Sigmoid colon (tissue), 7 donors: Measurements from ENCODE around the gene RIMBP2. TPM values are rescaled to one million over a fixed set of nuclear protein-coding genes. Genes with fewer than 3 reads are reported as not detected.

Experiments used
- DNase-seq: peaks from one replicate; pipeline ENCODE4 v3.0.0-alpha.2; 2019
- H3K27ac ChIP-seq, 4 donors: fragments of 200-600 bp; sonication (generic); one replicate each; pipeline ENCODE4 v1.5.1; 2016 to 2019; ENCODE audit warnings: mild to moderate bottlenecking in 1 of 4
- H3K27me3 ChIP-seq, 3 donors: fragments of 200-600 bp; sonication (generic); one replicate each; pipeline ENCODE4 v1.5.1; 2019; ENCODE audit warnings: mild to moderate bottlenecking in 1 of 3
- H3K36me3 ChIP-seq, 4 donors: fragments of 200-600 bp; sonication (generic); one replicate each; pipeline ENCODE4 v1.5.1; 2016 to 2019
- H3K4me1 ChIP-seq, 4 donors: fragments of 200-600 bp; sonication (generic); one replicate each; pipeline ENCODE4 v1.5.1; 2017 to 2019
- H3K4me3 ChIP-seq, 4 donors: fragments of 200-600 bp; sonication (generic); one replicate each; pipeline ENCODE4 v1.5.1; 2017 to 2019; ENCODE audit warnings: mild to moderate bottlenecking in 2 of 4, moderate library complexity in 1 of 4
- H3K9me3 ChIP-seq, 4 donors: fragments of 200-600 bp in 3 of 4; sonication (generic) in 3 of 4; one replicate each; pipeline versions ENCODE4 v1.5.1 to v1.6.1; 2013 to 2019
- CTCF ChIP-seq, 4 experiments: fragments of 450-650 bp in 3 of 4; fragments of 200-600 bp in 1 of 4; IDR thresholded peaks; one replicate each; pipeline ENCODE4 v1.5.1; 2016 to 2019; ENCODE audit warnings: antibody characterized with exemption in 4 of 4, mild to moderate bottlenecking in 3 of 4, moderate library complexity in 2 of 4
- EP300 ChIP-seq, 4 donors: sonication (generic); formaldehyde crosslinking; IDR thresholded peaks; one replicate each; pipeline ENCODE4 v1.6.1; 2017; ENCODE audit warnings: antibody characterized with exemption in 4 of 4
- POLR2A ChIP-seq, 2 donors: fragments of 450-650 bp; IDR thresholded peaks; one replicate each; pipeline ENCODE4 v1.6.1; 2016; ENCODE audit warnings: antibody characterized with exemption in 2 of 2, mild to moderate bottlenecking in 2 of 2, moderate library complexity in 2 of 2
- POLR2AphosphoS5 ChIP-seq, 4 donors: sonication (generic); formaldehyde crosslinking; IDR thresholded peaks; one replicate each; pipeline ENCODE4 v1.6.1; 2017; ENCODE audit warnings: antibody characterized with exemption in 4 of 4
- WGBS, 2 donors: extraction: QIAGEN DNeasy Blood & Tissue Kit; methylation state at CpG; one replicate each; pipeline ENCODE4 v1.1.7; 2013; 5-methylcytosine and 5-hydroxymethylcytosine counted together
- intact Hi-C: fragments of 100-400 bp; cut with DNase I; formaldehyde crosslinking; loops from one replicate; pipeline ENCODE4 v1.15.1; 2023
- polyA plus RNA-seq, 3 donors: library from polyadenylated mRNA; stranded (reverse); fragments of 200-250 nt; gene quantifications; one replicate each; pipeline ENCODE4 v1.2.3, GENCODE V29; 2013
- total RNA-seq, 4 donors: library from RNA; depleted of rRNA; stranded (reverse); fragments of >200 nt; gene quantifications; one replicate each; pipeline ENCODE4 v1.1.0, GENCODE V29; 2016
- donor health status: healthy with polysubstance abuse.
- donor health status: Bipolar disorder and iron deficiency.
- donor health status: healthy.

The RIMBP2 gene
- total and polyA plus RNA-seq, 7 donors = under 0.01 to 5.5 (median 1.4) TPM

GRCh38 chr12:130552483-130552996 is 163.6 kb downstream of the RIMBP2 start:
- H3K36me3 ChIP-seq = no peaks in the 10 kb centered on the region
- intact Hi-C loops = no loop called here
- peaks cover 0 to 4% (median 0%) of the 10 kb centered on the region in 3 donors for H3K27me3 ChIP-seq
- TF ChIP-seq EP300 (IDR thresholded peaks at IDR 0.05) (no peak), CTCF (IDR thresholded peaks at IDR 0.05) (no peak)
- no peak overlapping the region for H3K4me3 ChIP-seq
- H3K9me3 ChIP-seq = peaks cover 0 to 2% (median 0%) of the 10 kb centered on the region in 4 donors
- DNase-seq = no peak
- H3K27ac ChIP-seq = no peak overlapping the region
- no peaks in the 10 kb centered on the region for H3K4me1 ChIP-seq
- 48 to 78% methylated on average over 7 of the region's 7 CpGs for WGBS, 2 donors

- intact Hi-C loops = no loop called here
Observed at GRCh38 chr12:130549361-130549760, 166.7 kb downstream of the RIMBP2 start.

GRCh38 chr12:130547480-130548155 is 168.5 kb downstream of the RIMBP2 start:
- no peak overlapping the region for H3K4me3 ChIP-seq
- 87 to 92% methylated on average over 13 of the region's 13 CpGs for WGBS, 2 donors
- H3K4me1 ChIP-seq = no peaks in the 10 kb centered on the region
- H3K27ac ChIP-seq = no peak overlapping the region
- intact Hi-C loops = no loop called here
- H3K36me3 ChIP-seq = no peaks in the 10 kb centered on the region
- DNase-seq = no peak
- H3K9me3 ChIP-seq = peaks cover 0 to 2% (median 0%) of the 10 kb centered on the region in 4 donors
- TF ChIP-seq POLR2A (IDR thresholded peaks at IDR 0.05) = no peak
- TF ChIP-seq POLR2AphosphoS5 (IDR thresholded peaks at IDR 0.05) = no peak
- no peaks in the 10 kb centered on the region for H3K27me3 ChIP-seq

More at GRCh38 chr12:130549361-130549760, 166.7 kb downstream of the RIMBP2 start:
- Histone ChIP-seq H3K27me3 (no peaks in the 10 kb centered on the region), H3K27ac (no peak overlapping the region), H3K4me3 (no peak overlapping the region), H3K36me3 (no peaks in the 10 kb centered on the region), H3K4me1 (no peaks in the 10 kb centered on the region), H3K9me3 (peaks cover 0 to 2% (median 0%) of the 10 kb centered on the region in 4 donors)
- no peak for TF ChIP-seq CTCF (IDR thresholded peaks at IDR 0.05)
- no peak for TF ChIP-seq POLR2A (IDR thresholded peaks at IDR 0.05)
- TF ChIP-seq EP300 (IDR thresholded peaks at IDR 0.05) = no peak
- no peak for TF ChIP-seq POLR2AphosphoS5 (IDR thresholded peaks at IDR 0.05)
- no peak for DNase-seq
- WGBS, 2 donors = 84 to 85% methylated on average over 3 of the region's 3 CpGs

GRCh38 chr12:130546494-130546893 is 169.6 kb downstream of the RIMBP2 start:
- Histone ChIP-seq H3K36me3 (no peaks in the 10 kb centered on the region), H3K9me3 (peaks cover 0 to 2% (median 0%) of the 10 kb centered on the region in 4 donors), H3K27me3 (no peaks in the 10 kb centered on the region), H3K4me3 (no peak overlapping the region), H3K4me1 (no peaks in the 10 kb centered on the region), H3K27ac (no peak overlapping the region)
- intact Hi-C loops = no loop called here
- TF ChIP-seq EP300 (IDR thresholded peaks at IDR 0.05) = no peak
- TF ChIP-seq POLR2AphosphoS5 (IDR thresholded peaks at IDR 0.05) = no peak
- TF ChIP-seq POLR2A (IDR thresholded peaks at IDR 0.05) = no peak
- TF ChIP-seq CTCF (IDR thresholded peaks at IDR 0.05) = no peak
- no peak for DNase-seq
- 91 to 94% methylated on average over 11 of the region's 11 CpGs for WGBS, 2 donors

GRCh38 chr12:130545475-130545874 is 170.6 kb downstream of the RIMBP2 start:
- Histone ChIP-seq H3K9me3 (no peaks in the 10 kb centered on the region), H3K36me3 (no peaks in the 10 kb centered on the region), H3K4me1 (no peaks in the 10 kb centered on the region), H3K27me3 (no peaks in the 10 kb centered on the region), H3K27ac (no peak overlapping the region), H3K4me3 (no peak overlapping the region)
- intact Hi-C loops = no loop called here
- TF ChIP-seq EP300 (IDR thresholded peaks at IDR 0.05) = no peak
- no peak for TF ChIP-seq POLR2A (IDR thresholded peaks at IDR 0.05)
- no peak for TF ChIP-seq POLR2AphosphoS5 (IDR thresholded peaks at IDR 0.05)
- no peak for TF ChIP-seq CTCF (IDR thresholded peaks at IDR 0.05)
- no peak for DNase-seq
- 81% methylated on average over 17 of the region's 17 CpGs for WGBS, 2 donors
